HuH-7.5 (cell line): ENCODE measurements around the gene MPL.

Experiments used
- DNase-seq: peaks from one replicate; pipeline ENCODE4 v3.0.0; 2011; ENCODE audit warnings: low spot score

The MPL gene

DNA sequence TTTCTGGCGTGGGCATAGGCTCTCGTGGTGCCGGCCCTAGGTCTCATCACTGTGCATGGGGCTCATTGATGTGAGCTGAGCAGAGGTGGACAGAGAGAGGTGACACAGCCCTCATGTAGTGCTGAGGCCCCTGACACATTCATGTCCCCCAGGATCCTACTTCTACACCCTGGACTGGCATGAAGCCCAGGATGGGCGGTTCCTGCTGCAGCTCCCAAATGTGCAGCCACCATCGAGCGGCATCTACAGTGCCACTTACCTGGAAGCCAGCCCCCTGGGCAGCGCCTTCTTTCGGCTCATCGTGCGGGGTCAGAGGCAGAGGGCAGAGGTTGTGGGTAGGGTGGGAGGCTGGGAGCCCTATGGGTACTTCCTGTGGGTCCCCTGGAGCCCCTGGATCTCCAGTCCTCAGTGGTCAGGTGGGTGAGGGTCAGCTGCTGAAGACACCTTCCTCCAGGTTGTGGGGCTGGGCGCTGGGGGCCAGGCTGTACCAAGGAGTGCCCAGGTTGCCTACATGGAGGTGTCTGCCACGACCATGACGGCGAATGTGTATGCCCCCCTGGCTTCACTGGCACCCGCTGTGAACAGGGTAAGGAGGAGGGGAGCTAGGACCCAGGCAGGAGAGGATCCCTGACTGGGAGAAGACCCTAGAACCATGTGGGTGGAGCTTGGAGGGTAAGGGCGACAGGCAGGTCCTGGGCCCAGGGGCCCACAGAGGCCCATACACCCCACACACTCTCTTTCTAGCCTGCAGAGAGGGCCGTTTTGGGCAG is 30.7 kb upstream of the MPL start:
- no peak for DNase-seq

DNA sequence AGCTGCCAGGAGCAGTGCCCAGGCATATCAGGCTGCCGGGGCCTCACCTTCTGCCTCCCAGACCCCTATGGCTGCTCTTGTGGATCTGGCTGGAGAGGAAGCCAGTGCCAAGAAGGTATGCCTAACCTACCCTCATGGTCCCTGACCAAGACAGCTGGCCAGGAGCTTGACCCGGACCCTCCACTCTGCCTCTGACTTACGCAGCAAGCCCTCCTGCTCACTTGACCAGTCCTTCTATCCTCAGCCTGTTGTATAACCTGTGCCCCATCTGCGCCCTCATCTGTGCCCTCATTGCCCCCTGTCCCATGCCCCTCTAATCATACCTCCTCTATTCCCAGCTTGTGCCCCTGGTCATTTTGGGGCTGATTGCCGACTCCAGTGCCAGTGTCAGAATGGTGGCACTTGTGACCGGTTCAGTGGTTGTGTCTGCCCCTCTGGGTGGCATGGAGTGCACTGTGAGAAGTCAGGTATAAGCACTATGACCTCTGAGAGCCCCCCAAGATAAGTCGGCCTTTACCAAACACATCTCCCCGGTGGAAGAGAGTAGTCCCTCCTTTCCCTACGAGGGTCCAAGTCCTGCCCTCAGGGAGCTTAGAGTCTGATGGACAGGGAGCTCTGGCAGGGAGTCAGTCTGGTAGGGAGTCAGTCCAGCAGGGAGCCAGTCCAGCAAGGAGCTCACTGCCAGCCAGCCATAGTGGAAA is 30.0 kb upstream of the MPL start:
- no peak for DNase-seq

DNA sequence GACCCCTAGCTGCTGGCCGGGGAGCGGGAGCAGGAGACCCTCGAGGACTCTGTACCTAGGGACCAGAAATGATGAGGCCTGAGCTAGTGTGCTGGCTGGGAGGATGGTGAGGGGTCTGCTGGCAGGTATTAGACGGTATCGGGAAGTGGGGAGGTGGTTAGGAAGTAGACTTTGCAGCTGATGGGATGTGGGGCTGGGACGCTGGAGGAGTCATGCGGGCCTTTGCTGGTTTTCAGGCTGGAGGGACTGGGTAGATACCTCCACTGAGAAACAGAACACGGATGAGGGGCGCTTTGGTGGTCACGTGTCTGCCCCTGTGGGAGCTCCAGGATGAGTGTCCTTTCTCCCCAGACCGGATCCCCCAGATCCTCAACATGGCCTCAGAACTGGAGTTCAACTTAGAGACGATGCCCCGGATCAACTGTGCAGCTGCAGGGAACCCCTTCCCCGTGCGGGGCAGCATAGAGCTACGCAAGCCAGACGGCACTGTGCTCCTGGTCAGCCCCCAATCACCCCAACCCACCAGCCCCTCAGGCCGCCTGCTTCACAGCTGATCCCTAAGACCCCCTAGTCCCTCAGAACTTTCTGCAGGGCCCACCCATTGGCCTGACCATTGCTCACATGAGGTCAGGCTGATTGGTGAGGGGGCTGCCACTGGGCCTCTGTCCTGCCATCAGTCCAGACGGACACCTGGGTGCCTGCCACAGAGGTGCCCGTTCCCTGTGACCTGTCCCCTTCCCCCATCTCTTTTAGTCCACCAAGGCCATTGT is 28.8 kb upstream of the MPL start:
- no peak for DNase-seq

DNA sequence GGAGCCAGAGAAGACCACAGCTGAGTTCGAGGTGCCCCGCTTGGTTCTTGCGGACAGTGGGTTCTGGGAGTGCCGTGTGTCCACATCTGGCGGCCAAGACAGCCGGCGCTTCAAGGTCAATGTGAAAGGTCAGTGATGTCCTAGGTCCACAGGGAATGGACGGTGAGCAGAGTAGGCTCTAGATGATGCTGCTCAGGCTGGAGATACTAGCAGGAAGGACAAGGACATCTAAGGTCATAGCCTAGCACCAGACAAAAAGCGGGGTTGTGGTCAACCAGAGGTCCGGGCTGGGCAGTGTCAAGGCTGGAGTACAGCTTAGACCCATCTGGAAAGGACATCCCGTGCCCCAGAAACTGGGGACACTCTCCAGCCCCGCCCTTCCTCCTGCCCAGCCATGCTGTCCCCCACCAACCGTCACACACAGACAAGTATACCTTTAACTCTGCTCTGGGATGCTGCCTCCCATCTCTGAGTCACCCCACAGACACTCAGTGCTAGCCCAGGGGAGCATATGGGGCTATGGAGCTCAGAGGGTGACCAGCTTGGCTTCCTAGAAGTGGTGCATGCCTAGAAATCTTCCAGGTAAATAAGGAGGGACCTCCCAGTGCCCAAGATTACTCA is 28.1 kb upstream of the MPL start:
- no peak for DNase-seq

DNA sequence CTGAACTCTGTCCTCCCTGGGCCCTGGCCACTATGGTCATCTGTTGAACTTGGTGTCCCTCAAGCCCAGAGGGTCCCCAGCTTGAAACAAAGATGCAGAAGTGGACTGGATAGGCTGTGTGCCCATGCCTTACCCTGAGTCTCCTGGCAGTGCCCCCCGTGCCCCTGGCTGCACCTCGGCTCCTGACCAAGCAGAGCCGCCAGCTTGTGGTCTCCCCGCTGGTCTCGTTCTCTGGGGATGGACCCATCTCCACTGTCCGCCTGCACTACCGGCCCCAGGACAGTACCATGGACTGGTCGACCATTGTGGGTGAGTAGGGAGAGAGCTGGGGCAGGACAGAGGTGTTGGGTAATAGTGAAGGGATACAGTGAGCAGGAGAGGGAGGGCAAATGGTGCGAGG is 26.1 kb upstream of the MPL start:
- no peak for DNase-seq

DNA sequence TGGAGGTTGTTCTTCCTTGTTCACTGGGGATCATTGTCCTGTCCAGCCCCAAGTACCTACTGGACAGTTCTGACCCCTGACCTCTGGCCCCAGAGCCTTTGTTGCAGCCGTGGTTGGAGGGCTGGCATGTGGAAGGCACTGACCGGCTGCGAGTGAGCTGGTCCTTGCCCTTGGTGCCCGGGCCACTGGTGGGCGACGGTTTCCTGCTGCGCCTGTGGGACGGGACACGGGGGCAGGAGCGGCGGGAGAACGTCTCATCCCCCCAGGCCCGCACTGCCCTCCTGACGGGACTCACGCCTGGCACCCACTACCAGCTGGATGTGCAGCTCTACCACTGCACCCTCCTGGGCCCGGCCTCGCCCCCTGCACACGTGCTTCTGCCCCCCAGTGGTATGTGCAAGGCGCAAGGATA is 25.4 kb upstream of the MPL start:
- DNase-seq: no peak

DNA sequence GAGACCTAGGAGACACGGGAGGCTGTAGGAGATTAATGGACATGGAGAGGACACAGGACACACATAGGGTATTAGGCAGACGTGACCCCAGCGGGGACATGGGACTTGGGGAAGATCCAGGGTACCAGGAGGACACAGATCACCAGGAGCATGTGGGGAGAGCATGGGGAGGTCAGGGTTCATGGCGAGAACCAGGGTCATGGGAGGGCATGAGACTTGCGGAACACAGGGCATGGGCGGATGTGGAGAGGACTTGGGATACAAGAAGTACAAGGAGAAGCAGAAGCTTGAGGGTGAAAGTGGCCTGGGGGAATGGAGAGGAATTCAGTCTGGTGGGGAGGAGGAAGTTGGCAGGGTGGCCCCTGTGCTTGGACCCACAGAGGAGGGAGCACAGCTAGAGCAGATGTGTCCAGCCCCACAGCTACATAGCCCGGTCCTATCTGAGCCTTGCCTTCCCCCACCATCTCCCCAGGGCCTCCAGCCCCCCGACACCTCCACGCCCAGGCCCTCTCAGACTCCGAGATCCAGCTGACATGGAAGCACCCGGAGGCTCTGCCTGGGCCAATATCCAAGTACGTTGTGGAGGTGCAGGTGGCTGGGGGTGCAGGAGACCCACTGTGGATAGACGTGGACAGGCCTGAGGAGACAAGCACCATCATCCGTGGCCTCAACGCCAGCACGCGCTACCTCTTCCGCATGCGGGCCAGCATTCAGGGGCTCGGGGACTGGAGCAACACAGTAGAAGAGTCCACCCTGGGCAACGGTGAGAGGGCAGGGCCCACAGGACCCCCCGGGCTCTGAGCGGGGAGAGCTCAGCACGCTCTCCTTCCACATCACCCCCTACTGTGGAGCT is 24.7 kb upstream of the MPL start:
- no peak for DNase-seq

DNA sequence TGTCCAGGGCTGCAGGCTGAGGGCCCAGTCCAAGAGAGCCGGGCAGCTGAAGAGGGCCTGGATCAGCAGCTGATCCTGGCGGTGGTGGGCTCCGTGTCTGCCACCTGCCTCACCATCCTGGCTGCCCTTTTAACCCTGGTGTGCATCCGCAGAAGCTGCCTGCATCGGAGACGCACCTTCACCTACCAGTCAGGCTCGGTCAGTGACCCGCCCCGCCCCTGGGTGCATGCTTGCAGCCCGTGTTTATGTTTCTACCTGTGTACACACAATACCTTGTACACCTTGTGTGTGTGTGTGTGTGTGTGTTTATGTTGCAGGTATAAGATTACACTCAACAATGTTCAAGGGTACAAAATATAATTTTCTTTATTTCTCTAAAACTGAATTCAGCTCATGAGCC is 23.8 kb upstream of the MPL start:
- no peak for DNase-seq

DNA sequence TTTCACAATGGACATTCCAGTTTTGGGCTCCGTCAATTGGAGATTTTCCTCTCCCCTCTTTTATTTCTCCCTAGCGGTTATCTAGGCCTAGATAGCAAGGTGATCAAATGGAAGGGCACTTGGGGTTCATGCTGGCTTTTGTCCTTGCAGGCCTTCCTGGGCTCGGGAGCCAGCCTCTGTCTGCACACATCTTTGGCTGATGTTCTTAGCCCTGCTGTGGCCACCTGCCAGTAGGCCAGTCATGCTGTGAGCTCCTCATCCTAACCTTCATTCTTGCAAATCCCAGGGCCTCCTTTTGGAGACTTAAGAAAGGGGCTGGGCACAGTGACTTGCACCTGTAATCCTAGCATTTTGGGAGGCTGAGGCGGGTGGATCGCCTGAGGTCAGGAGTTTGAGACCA is 23.4 kb upstream of the MPL start:
- DNase-seq: no peak

DNA sequence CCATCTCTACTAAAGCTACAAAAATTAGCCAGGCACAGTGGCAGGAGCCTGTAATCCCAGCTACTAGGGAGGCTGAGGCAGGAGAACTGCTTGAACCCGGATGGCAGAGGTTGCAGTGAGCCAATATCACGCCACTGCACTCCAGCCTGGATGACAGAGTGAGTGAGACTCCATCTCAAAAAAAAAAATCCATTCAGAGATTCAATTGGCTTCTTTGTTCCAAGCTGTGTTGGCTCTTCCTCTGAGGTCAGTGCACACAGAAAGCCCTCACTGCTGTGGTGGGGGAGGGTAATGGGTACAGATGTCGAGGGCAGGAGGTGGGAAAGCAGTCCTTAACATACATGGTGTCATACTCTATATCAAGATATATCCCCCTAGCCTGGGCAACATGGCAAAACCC is 22.1 kb upstream of the MPL start:
- no peak for DNase-seq

DNA sequence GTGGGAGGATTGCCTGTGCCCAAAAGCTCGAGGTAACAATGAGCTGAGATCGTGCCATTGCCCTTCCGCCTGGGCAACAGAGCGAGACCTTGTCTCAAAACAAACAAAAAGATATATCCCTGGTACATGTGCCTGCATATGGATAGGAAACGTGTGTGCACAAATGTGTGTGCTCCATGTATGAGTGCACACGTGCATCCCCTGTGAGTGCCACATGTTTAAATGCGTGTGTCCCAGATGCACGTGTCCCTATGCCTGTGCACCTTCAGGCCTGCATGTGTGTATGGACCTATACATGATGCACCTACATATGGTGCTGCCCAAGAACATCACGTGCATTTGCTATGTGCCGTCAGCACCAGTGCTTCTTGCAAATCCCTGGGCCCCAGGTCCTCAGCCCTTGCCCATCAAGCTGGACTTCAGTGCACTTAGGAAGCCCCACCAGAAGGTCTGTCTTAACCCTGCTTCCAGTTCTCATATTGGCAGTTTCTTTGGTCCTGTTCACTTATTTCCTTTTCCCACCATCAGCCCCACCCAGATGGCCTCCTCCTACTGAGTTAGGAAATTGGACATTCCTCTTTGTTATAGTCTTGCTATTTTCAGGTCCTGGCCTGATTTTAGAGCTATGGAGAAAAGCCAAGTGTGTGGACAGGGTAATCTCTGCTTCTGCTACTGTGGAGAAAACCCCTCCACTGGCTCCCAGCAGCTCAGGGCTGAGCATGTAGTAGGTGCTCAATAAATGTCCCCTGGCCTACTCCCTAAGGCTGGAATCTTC is 21.5 kb upstream of the MPL start:
- DNase-seq: no peak

DNA sequence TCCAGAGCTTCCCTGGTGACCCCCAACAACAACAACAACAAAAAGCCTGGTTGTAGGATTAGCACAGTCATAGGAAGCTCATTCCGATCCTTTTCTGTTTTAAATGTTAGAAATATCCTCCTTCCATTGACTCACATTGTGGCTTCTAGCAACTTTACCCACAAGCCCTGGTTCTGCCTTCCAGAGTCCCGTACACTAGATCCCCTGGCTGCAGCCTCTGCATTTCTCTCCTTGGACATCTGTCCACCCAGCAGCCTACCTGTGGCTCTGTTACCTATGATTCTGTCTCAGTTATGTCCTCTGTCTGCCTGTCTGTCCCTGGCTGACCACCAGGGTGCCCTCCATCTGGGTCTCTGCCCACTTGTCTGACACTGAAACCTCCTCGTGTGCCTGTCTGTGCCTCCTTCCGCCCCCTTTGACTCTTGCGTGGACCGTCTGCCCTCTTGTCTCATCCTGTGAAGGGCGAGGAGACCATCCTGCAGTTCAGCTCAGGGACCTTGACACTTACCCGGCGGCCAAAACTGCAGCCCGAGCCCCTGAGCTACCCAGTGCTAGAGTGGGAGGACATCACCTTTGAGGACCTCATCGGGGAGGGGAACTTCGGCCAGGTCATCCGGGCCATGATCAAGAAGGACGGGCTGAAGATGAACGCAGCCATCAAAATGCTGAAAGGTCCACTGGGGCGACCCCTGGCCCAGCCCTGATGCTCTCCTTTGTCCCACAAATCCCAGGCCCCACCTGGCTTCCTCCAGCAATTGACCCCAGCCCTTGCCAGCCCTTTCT is 20.7 kb upstream of the MPL start:
- no peak for DNase-seq

DNA sequence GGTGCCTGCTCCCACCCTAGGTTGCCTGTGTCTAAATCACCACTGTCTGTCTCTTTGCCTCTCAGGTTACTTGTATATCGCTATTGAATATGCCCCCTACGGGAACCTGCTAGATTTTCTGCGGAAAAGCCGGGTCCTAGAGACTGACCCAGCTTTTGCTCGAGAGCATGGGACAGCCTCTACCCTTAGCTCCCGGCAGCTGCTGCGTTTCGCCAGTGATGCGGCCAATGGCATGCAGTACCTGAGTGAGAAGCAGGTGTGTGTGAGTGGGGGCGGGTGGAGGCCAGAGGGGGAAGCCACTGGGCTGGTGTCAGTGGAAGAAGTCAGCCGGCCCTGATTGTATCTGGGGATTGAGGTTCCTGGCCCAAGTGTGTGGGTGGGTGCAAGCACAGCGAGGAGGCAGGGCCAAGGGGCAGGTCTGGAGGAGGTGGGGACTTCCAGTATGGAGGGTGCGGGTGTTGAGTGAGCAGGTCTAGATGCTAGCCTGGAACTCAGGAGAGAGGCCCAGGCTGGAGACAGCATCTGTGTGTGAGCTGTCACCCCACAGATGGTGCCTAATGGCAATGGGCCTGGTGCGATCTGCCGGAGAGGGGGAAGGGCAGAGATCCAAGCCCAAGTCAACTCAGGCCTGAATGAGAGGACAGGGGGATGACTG is 19.7 kb upstream of the MPL start:
- DNase-seq: no peak

DNA sequence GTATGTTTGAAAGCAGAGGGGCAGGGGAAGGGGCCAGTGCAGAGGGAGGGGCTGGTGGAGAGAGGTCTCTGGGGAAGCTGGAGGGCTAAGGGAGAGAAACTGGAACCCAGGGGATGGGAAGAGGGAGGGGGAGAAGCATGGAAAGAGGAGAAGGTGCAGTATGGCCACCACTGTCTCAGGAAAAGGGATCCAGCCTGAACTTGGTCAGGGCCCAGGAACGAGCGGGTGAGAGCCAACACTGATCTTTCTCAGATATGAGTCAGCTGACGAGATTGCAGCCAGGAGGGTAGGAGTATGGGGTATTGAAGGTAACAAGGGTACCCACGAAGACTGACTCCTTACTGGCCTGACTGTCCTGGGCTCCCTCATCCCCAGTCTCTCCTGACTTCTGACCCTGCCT is 18.8 kb upstream of the MPL start:
- DNase-seq: no peak

DNA sequence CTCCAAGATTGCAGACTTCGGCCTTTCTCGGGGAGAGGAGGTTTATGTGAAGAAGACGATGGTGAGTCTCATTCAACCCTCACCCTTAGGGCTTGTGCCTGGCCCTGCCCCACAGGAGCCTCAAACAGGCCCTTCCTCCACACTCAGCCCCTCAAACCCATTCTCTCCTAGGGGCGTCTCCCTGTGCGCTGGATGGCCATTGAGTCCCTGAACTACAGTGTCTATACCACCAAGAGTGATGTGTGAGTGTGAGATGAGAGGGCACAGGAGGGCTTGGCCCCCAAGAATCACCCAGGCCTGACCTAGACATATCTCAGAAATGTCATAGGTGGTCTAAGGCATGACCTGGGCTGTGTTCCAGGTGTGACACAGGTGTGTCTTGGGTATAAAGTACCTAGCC is 18.3 kb upstream of the MPL start:
- no peak for DNase-seq

DNA sequence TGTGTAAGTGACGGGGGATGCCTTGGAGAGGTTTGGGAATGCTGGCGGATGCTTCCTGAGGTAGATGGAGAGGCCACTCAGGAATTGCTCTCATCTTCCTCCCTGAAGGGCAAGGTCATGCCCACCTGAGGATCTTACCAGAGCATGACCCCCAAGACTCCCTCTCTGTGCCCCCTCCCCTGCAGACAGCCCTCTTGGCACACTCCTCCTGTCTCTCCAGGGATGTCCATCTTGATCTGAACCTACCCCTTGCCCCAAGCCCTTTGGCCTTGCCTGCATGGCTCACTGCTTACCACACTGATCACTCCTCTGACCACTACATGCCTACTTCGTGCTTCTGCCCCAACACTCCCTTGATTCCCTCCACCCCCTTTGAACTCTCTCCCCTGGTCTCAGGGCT is 17.9 kb upstream of the MPL start:
- no peak for DNase-seq

DNA sequence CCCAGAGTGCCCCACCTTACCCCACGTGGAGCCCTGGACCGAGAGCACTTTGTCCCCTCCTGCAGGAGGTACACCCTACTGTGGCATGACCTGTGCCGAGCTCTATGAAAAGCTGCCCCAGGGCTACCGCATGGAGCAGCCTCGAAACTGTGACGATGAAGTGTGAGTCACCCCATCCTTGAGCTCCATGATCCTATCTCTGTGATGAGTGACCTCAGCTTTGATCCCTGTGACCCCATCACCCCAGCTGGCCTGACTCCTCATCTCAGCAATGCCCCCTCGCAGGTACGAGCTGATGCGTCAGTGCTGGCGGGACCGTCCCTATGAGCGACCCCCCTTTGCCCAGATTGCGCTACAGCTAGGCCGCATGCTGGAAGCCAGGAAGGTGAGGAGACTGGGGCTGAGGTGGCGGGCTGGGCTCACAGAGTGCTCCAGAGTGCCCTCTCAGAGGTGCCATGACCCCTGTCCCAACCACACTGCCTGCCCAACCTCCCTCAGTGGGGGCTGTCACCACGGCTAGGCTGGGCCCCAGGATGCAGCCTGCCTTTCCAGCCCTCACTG is 16.2 kb upstream of the MPL start:
- DNase-seq: no peak

DNA sequence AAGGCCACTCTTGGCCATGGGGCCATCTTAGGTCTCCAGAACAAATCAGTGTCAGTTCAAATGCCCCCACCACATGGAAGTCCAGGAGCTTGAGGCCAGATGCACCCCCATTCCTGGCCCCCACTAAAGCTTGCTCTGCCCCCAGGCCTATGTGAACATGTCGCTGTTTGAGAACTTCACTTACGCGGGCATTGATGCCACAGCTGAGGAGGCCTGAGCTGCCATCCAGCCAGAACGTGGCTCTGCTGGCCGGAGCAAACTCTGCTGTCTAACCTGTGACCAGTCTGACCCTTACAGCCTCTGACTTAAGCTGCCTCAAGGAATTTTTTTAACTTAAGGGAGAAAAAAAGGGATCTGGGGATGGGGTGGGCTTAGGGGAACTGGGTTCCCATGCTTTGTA is 15.1 kb upstream of the MPL start:
- no peak for DNase-seq

DNA sequence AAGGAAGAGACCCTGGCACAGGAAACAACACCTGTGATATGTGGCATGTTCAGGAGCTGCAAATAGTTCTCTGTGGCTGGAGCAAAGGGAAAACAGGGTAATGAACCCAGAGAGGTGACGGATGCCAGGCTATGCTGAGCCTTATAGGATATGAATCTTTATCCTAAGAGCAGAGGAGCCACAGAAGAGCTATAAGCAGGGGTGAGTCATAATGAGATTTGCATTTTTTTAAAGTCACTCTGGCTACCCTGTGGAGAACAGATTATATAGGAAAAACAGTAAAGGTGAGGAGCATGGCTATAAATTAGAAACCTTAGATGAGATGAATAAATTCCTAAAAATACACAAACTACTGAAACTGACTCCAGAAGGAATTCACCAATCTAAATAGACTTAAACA is 12.8 kb upstream of the MPL start:
- no peak for DNase-seq
